GM19324 (cell line): ENCODE measurements around the gene VBP1.
"Not testable (repeated sequence)": the region's sequence is repeated elsewhere in the genome, so short reads cannot be mapped to it uniquely, and the experiment has no call there.

Source experiments
- ATAC-seq: cut with Tn5 transposase; IDR thresholded peaks from one replicate; pipeline ENCODE4 v1.9.1; 2021; ENCODE audit warnings: mild to moderate bottlenecking, moderate library complexity; ENCODE audit not compliant: unreplicated experiment, low FRiP score

Gene VBP1, protein sequence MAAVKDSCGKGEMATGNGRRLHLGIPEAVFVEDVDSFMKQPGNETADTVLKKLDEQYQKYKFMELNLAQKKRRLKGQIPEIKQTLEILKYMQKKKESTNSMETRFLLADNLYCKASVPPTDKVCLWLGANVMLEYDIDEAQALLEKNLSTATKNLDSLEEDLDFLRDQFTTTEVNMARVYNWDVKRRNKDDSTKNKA

DNA sequence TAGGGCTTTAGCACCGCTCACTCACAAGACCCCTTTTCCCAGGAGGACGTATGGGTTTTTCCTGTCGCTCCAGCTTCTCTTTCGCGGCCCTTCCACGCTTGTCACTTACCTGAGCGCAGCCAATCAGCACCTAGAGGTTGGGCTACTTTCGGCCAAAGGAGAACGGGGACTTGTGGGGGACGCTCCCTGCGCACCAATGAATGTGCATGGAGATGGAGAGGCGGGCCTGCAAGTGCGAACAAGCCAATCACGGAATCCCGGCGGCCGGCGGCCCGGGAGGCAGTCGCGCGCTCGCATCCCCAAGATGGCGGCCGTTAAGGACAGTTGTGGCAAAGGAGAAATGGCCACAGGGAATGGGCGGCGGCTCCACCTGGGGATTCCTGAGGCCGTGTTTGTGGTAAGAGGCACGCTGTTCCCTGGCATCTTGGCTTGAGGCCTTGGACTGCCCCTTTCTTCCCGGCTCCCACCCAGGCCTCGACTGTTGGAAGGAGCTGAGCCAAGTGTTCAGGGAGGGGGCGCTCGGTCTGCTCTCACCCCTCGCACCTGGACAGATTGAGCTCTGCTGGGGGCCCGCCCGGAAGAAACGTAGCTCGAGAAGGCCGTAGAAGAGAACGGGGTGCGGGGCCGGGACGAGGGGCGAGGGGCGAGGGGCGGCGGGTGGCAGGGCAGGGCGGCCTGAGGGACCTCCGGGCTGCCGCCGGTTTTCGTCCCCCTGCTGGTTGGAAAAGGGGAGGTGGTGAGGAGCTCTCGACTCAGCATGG, at the start of gene VBP1:
Gene VBP1, plus strand, starts transcription at position 282 of the 761 bp plus-strand sequence. Its CDS starts 23 bp downstream, at position 305.
- ATAC-seq: peak; percentile 98

DNA sequence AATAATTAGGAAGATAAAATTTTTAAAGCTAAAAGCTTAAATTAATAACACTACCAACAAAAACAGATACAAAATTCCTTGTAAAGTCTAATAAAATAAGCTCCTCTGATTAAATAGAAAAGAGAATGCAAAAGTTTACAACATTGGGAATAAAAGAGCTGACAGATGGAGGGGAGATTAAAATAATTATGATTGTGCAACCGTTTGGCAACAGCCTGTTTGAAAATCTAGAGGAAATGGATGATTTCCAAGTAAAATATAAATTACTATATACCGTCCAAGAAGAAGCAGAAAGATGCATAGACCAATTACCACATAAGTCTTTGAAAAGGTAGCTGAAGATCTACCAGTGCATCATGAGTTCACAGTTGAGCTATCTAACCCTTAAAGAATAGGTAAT, 46.4 kb upstream of the VBP1 start:
- no peak for ATAC-seq

DNA sequence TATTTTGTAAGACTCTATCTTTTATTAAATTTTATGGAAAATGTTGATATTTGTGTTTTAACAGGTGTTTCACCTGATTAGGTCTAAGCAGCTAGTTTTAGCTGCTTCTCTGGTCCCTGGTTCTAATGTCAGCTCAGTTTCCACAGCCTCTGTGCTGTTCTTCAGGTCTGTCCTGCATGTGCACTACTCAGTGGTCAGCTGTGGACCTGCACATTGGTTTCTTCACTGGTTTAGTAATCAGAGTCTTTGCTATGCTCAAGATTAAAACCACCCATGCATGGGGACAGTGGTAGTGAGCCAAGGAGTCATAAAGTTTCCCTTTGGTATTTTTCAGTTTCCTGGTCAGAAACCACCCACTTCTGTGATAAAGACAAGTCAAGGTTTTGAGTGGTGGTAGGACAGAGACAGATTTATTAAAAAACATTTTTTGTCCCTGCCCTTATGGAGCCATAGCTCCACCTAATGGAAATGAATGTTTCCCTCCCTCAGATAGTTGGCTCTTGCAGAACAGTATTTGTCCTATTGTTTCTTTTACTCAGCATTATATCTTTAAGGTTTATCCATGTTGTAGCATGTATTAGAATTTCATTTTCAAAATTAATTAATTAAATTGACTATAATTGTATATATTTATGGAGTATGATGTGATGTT, 36.8 kb upstream of the VBP1 start:
- no peak for ATAC-seq

DNA sequence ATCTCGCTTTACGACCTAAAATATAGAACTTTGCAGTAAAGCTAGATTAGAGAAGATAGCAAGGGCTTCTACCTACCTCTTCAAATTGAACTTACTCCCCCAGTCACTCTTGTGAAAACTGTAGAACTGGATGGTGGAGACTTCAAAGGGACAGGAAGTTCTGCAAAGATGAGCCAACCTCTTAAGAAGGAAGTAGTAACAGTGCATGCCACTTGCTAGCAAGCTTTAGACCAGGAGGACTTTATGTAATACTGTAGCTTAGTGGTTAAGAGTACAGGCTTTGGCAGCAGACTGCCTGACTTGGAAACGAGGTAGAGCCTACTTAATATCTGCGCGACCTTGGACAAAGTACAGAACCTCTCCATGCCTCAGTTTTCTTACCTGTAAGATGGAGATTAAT, 27.5 kb upstream of the VBP1 start:
- ATAC-seq: no peak

DNA sequence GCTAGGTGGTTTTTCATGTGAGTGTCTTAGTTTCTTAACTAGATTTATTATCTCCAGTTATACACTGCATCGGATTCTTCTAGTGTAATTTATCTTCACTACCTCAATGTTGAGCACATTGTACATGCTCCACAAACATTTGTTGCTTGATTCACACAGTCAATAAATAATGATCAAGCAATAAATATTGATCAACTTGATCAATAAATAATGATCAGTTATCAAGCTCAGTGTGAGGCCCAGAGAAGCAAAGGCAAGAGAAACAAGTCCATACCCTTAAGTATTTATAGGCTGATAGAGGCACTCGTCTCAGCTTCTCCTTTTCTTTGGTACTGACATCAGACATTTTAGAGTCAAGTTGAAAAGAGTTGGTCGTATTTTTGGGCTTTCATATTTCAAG, 5.1 kb upstream of the VBP1 start:
- no peak for ATAC-seq

DNA sequence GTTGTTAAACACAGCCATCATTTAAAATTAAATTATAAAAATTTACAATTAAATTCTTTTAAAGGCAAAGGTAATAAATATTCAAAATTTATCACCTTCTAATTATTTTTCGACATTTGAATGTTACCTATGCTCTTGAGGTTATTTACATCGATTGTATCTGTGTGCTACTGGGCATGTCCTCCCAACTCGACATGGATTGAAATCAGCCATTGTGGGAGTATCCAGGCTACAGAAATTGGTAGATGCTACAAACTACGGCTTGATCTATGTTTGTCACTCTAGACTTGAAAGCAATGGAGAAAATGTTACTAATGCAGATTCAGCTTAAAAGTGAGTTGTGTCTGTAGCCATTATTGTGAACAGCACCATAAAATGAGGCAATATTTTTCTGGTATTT, 2.5 kb upstream of the VBP1 start:
- ATAC-seq: no peak

DNA sequence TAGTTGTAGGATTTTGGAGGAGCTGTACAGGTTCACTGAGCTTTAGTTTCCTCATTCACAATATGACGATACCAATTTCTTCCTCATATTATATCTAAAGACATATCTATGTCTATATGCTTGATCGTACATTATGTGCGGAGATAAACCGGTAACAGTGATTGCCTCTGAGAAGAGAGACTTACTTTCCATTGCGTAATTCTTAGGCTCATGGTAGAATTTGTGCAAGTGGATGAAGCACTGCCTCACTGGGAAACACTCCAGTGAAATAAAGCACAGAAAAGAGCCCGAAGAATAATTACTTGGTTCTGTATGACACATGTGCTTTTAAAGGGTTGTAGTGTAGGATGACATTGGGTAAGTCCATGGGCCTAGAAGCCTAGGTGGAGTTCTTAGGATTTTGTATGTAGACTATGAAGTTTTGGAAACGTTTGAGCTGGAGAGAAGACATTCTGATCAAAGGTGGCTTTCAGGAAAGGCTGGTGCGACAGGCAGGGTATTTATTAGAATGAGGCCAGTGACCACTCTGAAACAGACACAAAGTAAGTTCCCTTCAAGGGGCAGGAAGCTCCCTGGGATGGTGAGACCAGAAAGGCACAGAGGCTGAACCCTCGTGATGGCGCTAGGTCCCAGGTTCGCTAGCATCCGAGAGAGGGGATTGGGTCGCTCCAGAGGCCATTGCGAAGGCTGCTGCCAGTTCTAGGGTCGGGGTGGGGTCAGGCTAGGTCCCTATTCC, 649 bp upstream of the VBP1 start:
- peak; percentile 40 for ATAC-seq

DNA sequence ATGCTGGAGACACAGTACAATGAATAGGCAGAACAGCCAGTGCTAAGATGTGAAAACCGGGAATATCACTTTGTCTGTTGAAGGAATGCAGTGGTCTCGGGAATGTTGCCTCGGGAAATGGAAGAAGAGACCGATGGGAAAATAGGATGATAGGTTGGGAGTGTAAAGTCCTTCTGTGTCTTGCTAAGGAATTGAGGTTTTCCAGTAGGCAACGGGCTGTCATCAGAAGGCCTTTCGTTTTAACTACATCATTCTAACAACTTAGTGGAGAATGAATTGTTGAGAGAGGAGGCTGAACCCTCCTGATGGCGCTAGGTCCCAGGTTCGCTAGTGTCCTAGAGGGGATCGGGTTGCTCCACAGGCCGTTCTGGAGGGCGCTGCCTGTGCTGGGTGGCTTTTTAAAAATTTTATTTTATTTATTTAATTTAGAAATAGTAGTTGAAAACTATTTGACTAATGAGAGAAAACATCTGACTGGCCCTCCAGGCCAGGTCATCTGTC, 730 bp downstream of the VBP1 start:
- ATAC-seq: no peak

DNA sequence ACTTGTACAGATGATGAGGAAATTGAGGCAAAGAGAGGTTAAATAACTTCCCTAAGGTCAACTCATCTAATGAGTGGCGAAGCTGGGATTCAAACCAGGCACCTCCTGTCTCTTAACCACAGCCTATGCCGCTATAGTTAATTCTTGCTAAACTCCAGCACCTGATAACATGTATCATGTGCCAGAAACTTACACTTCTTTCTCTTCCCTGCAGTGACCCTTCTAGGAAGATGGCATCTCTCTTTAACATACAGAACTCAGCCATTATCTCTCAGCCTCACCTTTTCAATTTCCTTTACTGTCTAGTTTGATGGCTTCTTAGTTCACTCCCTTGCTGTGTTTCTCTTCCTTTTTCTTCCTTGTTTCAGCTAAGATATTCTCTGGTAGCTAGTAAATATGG, 2.5 kb downstream of the VBP1 start:
- no peak for ATAC-seq

DNA sequence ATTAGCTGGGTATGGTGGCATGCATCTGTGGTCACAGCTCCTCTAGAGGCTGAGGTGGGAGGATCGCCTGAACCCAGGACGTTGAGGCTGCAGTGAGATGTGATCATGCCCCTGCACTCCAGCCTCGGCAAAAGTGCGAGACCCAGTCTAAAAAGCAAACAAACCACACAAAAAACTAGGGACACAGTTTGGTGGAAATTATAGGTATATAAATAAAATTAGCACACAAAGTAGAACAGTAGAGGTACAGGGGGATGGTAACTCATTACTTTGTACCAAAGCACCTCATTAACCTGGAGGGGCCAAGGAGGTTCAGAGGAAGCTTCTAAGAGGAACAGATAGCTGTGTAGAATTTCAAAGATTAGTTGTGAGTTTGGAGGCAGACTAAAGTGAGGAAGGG, 5.1 kb downstream of the VBP1 start:
- no peak for ATAC-seq

DNA sequence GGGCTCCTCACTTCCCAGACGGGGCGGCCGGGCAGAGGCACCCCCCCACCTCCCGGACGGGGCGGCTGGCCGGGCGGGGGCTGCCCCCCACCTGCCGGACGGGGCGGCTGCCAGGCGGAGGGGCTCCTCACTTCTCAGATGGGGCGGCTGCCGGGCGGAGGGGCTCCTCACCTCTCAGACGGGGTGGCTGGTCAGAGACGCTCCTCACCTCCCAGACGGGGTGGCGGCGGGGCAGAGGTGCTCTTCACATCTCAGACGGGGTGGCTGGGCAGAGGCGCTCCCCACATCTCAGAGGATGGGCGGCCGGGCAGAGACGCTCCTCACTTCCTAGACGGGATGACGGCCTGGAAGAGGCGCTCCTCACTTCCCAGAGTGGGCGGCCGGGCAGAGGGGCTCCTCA, 7.5 kb downstream of the VBP1 start:
- ATAC-seq: not testable (repeated sequence)

DNA sequence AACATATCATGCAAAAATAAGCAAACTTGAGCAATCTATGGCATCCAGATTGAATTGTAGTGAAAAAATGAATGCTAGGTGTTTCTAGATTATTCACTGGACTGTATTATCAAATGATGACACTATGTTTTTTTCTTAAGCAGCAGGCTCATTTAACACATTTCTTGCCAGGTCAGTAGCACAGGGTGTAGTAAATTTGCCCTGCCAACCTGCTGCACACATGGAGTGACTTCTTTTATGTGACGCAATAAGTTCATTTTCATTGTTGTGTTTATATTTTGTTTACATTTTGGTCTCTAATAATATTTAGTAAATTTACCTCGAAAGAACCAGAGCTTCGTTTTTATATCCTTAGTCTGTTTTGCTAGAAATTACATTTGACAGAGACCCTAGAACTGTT, 9.5 kb downstream of the VBP1 start:
- no peak for ATAC-seq

DNA sequence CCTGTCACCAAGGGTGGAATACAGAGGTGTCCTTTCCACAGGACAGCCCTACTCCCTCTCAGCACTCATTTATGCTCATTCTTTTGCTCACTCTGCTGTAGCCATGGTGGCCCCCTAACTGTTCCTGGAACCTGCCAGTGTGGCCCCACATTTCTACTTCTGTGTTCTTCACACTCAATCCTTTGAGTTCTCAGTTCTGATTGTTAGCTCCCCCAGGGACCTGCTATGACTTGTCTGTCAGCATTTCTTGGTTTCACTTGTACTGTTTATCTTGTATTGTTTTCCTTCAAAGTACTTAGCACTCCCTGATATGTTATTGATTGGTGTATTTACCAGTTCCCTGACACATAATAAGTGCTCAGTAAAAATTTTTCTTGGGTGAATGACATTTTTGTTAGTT, 14.9 kb downstream of the VBP1 start:
- ATAC-seq: peak; percentile 80

DNA sequence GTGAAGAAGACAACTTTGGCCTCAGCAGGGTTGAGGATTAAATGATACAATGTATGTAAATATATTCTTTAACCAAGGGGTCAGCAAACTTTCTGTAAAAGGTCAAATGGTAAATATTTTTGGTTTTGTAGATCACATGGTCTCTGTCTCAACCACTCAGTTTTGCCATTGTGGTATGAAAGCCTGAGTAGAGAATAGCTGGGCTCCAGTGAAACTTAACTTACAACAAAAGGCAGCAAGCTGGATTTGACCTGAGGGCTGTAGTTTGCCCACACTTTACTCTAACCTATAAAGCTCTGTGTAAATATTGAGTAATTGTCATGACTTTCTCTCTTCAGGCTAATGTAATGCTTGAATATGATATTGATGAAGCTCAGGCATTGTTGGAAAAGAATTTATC, 19.6 kb downstream of the VBP1 start:
- ATAC-seq: no peak

DNA sequence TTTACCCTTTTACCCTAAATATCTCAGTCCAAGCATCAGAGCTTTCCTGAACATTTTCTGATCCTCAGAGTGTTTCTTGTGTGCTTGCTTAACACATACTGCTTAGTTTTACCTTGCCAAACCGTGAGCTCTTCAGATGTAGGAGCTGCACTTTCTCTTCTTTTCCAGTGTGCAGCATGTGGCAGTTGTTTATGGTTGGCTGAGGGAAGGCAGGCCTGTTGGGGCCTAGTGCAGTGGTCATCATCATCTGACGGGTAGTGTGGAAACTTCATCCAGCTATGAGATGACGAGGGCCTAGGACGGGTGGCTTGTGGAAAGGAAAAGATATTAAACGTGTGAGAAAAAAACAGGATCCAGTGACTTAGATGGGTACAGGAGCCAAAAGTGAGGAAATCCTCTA, 21.5 kb downstream of the VBP1 start:
- ATAC-seq: no peak

DNA sequence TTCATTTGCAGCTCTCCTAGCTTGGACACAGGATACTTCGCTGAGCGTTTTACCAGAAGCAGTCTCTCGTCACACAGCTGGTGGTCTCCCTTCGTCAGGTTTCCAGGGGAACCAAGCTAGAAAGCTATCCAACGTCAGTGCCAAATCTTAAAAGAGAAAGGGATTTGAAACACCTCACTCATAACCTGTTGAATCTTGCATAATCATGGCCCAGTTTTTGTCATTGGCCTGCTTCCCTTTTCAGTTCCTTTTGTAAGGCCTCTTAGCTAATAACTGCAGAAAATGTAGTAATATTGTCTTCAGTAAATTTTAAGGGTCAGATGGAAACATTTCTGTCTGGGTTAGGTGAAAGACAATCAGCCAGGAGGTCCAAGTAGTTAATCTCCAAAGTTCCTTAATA, 26.0 kb downstream of the VBP1 start:
- no peak for ATAC-seq

DNA sequence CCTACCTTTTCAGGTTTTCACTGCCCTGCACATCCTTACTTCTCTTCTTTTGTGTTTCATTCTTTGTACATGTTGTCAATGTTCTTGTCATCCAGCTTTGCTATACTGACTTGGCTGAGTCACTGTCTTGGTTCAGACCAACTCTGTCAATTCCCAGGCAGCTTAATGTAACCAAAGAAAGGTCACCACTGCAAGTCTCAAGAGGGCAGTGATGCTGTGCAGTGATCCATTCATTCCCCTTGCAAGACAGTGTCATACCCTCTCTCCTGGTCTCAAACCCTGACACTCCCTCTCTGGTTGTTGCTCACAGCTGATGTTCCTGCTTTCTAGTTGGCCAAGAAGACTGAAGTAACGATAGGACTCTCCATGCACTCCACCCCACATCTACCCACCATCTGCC, 30.5 kb downstream of the VBP1 start:
- no peak for ATAC-seq

DNA sequence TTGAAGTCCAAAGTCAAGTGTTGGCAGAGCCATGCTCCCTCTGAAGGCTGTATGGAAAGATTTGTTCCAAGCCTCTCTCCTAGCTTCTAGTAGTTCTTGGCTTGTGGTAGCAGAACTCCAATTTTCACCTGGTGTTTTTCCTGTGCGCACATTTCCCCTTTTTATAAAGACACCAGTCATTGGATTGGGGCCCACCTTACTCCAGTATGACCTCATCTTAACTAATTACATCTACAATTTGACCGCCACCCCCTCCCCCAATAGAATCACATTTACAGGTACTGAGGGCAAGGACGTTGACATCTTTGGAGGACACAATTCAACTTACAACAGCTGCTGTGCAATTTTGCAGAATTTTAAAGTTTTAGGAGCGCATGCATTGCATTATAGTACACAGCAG, 31.2 kb downstream of the VBP1 start:
- no peak for ATAC-seq

DNA sequence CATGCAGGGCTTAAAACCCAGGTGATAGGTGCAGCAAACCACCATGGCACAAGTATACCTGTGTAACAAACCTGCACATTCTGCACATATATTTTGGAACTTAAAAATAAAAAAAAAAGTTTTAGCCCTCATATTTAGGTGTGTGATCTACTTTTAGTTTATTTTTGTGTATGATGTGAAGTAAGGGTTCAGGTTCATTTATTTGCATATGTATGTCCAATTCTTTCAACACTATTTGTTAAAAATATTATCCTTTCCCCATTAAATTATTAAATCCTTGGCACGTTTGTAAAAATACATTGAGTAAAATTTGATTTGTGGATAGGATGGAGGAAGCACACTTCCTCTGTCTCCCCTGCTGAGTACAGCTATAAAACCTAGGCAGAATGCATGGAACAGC, 35.1 kb downstream of the VBP1 start:
- ATAC-seq: no peak

DNA sequence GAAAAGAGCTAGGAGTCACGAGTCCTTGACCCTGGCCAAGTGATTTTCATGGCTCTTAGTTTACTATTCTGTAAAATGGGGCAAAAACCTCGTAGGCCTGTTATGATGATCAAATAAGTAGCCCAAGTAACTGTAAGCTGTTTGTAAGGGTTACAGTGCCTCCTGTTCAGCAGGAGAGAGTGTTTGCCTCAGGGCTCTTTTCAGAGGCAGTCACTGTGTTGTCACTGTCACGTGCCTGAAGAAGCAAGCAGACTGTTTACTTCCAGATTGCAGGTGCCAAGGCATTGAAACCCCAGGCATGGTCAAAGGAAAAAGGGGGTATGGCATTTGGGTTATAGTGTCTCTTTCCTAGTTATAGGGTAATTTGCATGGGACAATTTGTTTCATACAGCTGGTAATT, 43.5 kb downstream of the VBP1 start:
- ATAC-seq: no peak
